HCT116 (cell line): ENCODE results near the gene REG1A. TPM values are rescaled to one million over a fixed set of nuclear protein-coding genes. Genes with fewer than 3 reads are reported as not detected.

Experiments used
- ATAC-seq: fragments of 200-7000 bp; cut with Tn5 transposase; 2 replicates; pipeline ENCODE4 v1.9.1; 2020; ENCODE audit warnings: mild to moderate bottlenecking, moderate library complexity
- BruUV-seq: library from RNA; stranded (reverse); fragments of 400-500 nt; replicated peaks from 2 replicates; lab custom pipeline; 2021; lab: Mats Ljungman, UMichigan
- CTCF ChIA-PET: fragments of 300-600 bp; sonication (Branson Sonifier 250); formaldehyde crosslinking; loops from one replicate; lab custom pipeline; 2021; ENCODE audit warnings: antibody characterized with exemption; lab: Charles Lee
- POLR2A ChIA-PET: fragments of 300-600, 350-600 bp; sonication (Branson Sonifier 250); formaldehyde crosslinking; loops from one replicate; lab custom pipeline; 2021; ENCODE audit warnings: antibody characterized with exemption; lab: Charles Lee
- RAD21 ChIA-PET, 2 experiments: fragments of 300-600 bp; sonication (Branson Sonifier 250); formaldehyde crosslinking; loops; one replicate each; lab custom pipeline; 2023; ENCODE audit warnings: low total read pairs in 2 of 2; ENCODE audit not compliant: uncharacterized antibody in 2 of 2, unreplicated experiment in 2 of 2, low non-redundant PET in 1 of 2; lab: Charles Lee
- DNase-seq: peaks from one replicate; pipeline ENCODE4 v3.0.0-alpha.2; 2010; ENCODE audit warnings: low read depth, low spot score
- H2AFZ ChIP-seq: fragments of 200-600 bp; shearing (Covaris generic), sonication (generic); 2 replicates; pipeline ENCODE4 v1.6.1; 2017; ENCODE audit warnings: low read depth, mixed run types, mixed read lengths, antibody characterized with exemption, low read length; ENCODE audit not compliant: poor library complexity, severe bottlenecking
- H3K27ac ChIP-seq: 2 replicates; pipeline ENCODE4 v1.5.1; 2012; ENCODE audit warnings: low read depth, low read length
- H3K27me3 ChIP-seq: fragments of 200-600 bp; sonication (generic); 2 replicates; pipeline ENCODE4 v1.6.1; 2016; ENCODE audit warnings: mixed run types, low read length, mixed read lengths; ENCODE audit not compliant: insufficient read depth
- H3K36me3 ChIP-seq, 2 experiments: fragments of 200-500 bp in 1 of 2; fragments of 200-600 bp in 1 of 2; sonication (Bioruptor generic) in 1 of 2; sonication (generic) in 1 of 2; 2 replicates each; pipeline versions ENCODE4 v1.5.1 to v1.6.1; 2014 to 2016; ENCODE audit warnings: low read length in 2 of 2, inconsistent platforms in 1 of 2, mixed read lengths in 1 of 2, mixed run types in 1 of 2; ENCODE audit not compliant: insufficient read depth in 2 of 2, control insufficient read depth in 1 of 2
- H3K4me1 ChIP-seq, 2 experiments: fragments of 200-600 bp in 1 of 2; sonication (generic) in 1 of 2; 2 replicates each; pipeline versions ENCODE4 v1.5.1 to v1.6.1; 2012 to 2017; ENCODE audit warnings: low read length in 2 of 2, inconsistent platforms in 1 of 2, mild to moderate bottlenecking in 1 of 2, mixed read lengths in 1 of 2, mixed run types in 1 of 2, moderate library complexity in 1 of 2; ENCODE audit not compliant: insufficient read depth in 2 of 2, control insufficient read depth in 1 of 2
- H3K4me2 ChIP-seq: fragments of 200-600 bp; sonication (generic); 2 replicates; pipeline ENCODE4 v1.6.1; 2017; ENCODE audit warnings: mixed run types, low read length, mixed read lengths
- H3K4me3 ChIP-seq, 2 experiments: fragments of 200-600 bp in 1 of 2; sonication (generic) in 1 of 2; replicated peaks in 1 of 2; 2 replicates each; pipeline ENCODE4 v1.5.1; 2011 to 2016; ENCODE audit warnings: low read length in 2 of 2, control low read depth in 1 of 2, low read depth in 1 of 2, mild to moderate bottlenecking in 1 of 2, mixed read lengths in 1 of 2, mixed run types in 1 of 2
- H3K79me2 ChIP-seq: fragments of 200-600 bp; sonication (generic); 2 replicates; pipeline ENCODE4 v1.6.1; 2017; ENCODE audit warnings: mild to moderate bottlenecking, mixed run types, low read length, moderate library complexity, mixed read lengths; ENCODE audit not compliant: insufficient read depth
- H3K9ac ChIP-seq: fragments of 200-600 bp; sonication (generic); 2 replicates; pipeline ENCODE4 v1.6.1; 2016; ENCODE audit warnings: low read length, mixed read lengths
- H3K9me2 ChIP-seq: fragments of 200-600 bp; sonication (generic), shearing (Covaris generic); 2 replicates; pipeline ENCODE4 v1.6.1; 2017; ENCODE audit warnings: mixed run types, mild to moderate bottlenecking, moderate library complexity; ENCODE audit not compliant: insufficient read depth
- H3K9me3 ChIP-seq, 2 experiments: fragments of 200-500 bp in 1 of 2; fragments of 200-600 bp in 1 of 2; sonication (Bioruptor generic) in 1 of 2; sonication (generic) in 1 of 2; 2 replicates each; pipeline ENCODE4 v1.6.1; 2014 to 2017; ENCODE audit warnings: low read length in 2 of 2, mixed read lengths in 2 of 2, inconsistent platforms in 1 of 2, low read depth in 1 of 2, mild to moderate bottlenecking in 1 of 2, mixed run types in 1 of 2, moderate library complexity in 1 of 2; ENCODE audit not compliant: control insufficient read depth in 1 of 2, insufficient read depth in 1 of 2
- H4K20me1 ChIP-seq: fragments of 200-600 bp; sonication (generic), shearing (Covaris generic); 2 replicates; pipeline ENCODE4 v1.6.1; 2017; ENCODE audit warnings: mixed run types, mild to moderate bottlenecking, moderate library complexity; ENCODE audit not compliant: insufficient read depth
- CBX3 ChIP-seq: IDR thresholded peaks from 2 replicates; pipeline ENCODE4 v1.6.1; 2012; ENCODE audit warnings: low read depth
- ELF1 ChIP-seq: IDR thresholded peaks from 2 replicates; pipeline ENCODE4 v1.6.1; 2012; ENCODE audit warnings: low read depth, borderline replicate concordance
- EZH2 ChIP-seq: fragments of 200-600 bp; sonication (generic); IDR thresholded peaks from 2 replicates; pipeline ENCODE4 v1.6.1; 2017; ENCODE audit warnings: antibody characterized with exemption, mixed run types
- EZH2phosphoT487 ChIP-seq: fragments of 200-600 bp; IDR thresholded peaks from 2 replicates; pipeline ENCODE4 v1.6.1; 2018; ENCODE audit warnings: antibody characterized with exemption, borderline replicate concordance
- JUND ChIP-seq: IDR thresholded peaks from 2 replicates; pipeline ENCODE4 v1.6.1; 2012
- POLR2A ChIP-seq: IDR thresholded peaks from 2 replicates; pipeline ENCODE4 v1.7.0; 2011; ENCODE audit warnings: borderline replicate concordance; ENCODE audit not compliant: insufficient read depth, insufficient read length; ENCODE audit errors: extremely low read depth
- RAD21 ChIP-seq: IDR thresholded peaks from 2 replicates; pipeline ENCODE4 v1.6.1; 2012; ENCODE audit warnings: low read depth, mild to moderate bottlenecking
- REST ChIP-seq: IDR thresholded peaks from 2 replicates; pipeline ENCODE4 v1.6.1; 2012; ENCODE audit warnings: low read depth
- SP1 ChIP-seq: IDR thresholded peaks from 2 replicates; pipeline ENCODE4 v1.6.1; 2012; ENCODE audit warnings: low read depth
- SRF ChIP-seq: IDR thresholded peaks from 2 replicates; pipeline ENCODE4 v1.6.1; 2012; ENCODE audit warnings: low read depth
- TCF7L2 ChIP-seq: IDR thresholded peaks from 2 replicates; pipeline ENCODE4 v1.7.0; 2011; ENCODE audit warnings: borderline replicate concordance, inconsistent platforms; ENCODE audit not compliant: insufficient read depth, insufficient read length; ENCODE audit errors: extremely low read depth
- YY1 ChIP-seq: IDR thresholded peaks from 2 replicates; pipeline ENCODE4 v1.6.1; 2011; ENCODE audit warnings: low read length, low read depth, moderate library complexity, mild to moderate bottlenecking; ENCODE audit not compliant: insufficient replicate concordance; ENCODE audit errors: extremely low read depth
- ZNF274 ChIP-seq: fragments of 200-500 bp; sonication (Bioruptor generic); IDR thresholded peaks from 2 replicates; pipeline ENCODE4 v1.6.1; 2014; ENCODE audit warnings: mild to moderate bottlenecking, low read depth, low read length, inconsistent platforms
- intact Hi-C: fragments of 100-400 bp; cut with micrococcal nuclease; formaldehyde crosslinking; loops from 2 replicates; pipeline ENCODE4 v1.10.0; 2022
- total RNA-seq: library from RNA; stranded (reverse); gene quantifications from one replicate; pipeline ENCODE4 v1.2.1, GENCODE V29; 2021; ENCODE audit not compliant: unreplicated experiment
- TF ChIP-seq, protein P1 (sequence below): IDR thresholded peaks from 2 replicates; pipeline ENCODE4 v1.6.1; 2012
- TF ChIP-seq, protein P2 (sequence below), 3 experiments: fragments of 200-600 bp in 1 of 3; sonication (generic) in 1 of 3; IDR thresholded peaks in 2 of 3; conservative IDR thresholded peaks in 1 of 3; 2 replicates each; pipeline ENCODE4 v1.5.1; 2012 to 2017; ENCODE audit warnings: low read depth in 2 of 3, low read length in 2 of 3, antibody characterized with exemption in 1 of 3, borderline replicate concordance in 1 of 3, control low read depth in 1 of 3, mild to moderate bottlenecking in 1 of 3, mixed read lengths in 1 of 3, mixed run types in 1 of 3, moderate library complexity in 1 of 3; ENCODE audit not compliant: insufficient read depth in 1 of 3
- TF ChIP-seq, protein P3 (sequence below): IDR thresholded peaks from 2 replicates; pipeline ENCODE4 v1.6.1; 2011; ENCODE audit warnings: mild to moderate bottlenecking, low read length, moderate library complexity; ENCODE audit not compliant: insufficient replicate concordance; ENCODE audit errors: extremely low read depth

Gene REG1A
- total RNA-seq, 1 experiment from 2014 or later: 5.2 TPM

DNA sequence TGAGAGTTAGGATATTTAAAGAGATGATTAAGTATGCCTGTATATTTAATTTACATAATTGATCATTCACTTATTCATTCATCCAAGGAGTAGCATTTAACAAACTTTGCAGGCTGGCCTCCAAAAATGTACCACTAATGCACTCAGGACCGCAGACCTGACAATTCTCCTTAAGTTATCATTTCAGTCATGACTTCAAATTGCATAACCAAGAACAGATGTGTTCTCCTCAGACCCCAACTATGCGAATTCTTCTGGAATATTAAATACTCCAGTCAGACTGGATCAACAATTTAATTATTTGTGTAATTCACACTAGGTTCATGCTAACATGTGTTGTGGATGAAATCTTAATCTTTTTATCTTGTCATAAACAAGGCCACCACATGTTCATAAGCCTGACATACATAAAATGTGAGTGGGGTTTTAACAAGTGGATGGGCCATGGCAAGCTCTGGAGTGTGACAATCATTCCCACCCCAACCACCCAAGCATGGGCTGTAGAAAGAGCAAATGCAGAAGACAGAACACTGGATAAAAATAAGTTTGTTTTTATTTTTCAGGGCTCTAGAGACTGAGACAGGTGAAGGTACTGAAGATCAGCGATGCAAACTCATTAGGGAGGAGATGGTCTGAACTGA, 35.7 kb upstream of the REG1A start (continued):
- TF ChIP-seq, protein P1, sequence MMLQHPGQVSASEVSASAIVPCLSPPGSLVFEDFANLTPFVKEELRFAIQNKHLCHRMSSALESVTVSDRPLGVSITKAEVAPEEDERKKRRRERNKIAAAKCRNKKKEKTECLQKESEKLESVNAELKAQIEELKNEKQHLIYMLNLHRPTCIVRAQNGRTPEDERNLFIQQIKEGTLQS: no peak
- TF ChIP-seq ZNF274: no peak
- no peak for TF ChIP-seq CBX3
- TF ChIP-seq JUND: no peak
- no peak for TF ChIP-seq TCF7L2

DNA sequence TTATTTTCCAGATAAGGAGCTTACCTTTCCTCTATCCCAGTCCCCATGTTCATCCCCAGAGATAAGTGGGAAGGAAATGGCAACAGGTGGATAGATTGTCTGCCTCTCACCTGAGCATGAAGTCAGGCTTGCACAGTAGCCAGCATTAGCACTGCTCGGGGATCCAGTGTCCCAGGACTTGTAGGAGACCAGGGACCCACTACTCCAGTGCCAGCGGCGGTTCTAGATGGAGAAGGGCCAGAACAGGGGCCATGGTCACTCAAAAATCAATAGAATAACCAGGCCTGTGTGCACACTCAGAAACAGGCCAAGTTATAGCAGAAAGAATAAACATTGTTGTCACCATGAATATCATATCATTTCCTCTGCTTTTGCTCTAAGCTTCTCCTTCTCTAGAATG, 34.9 kb upstream of the REG1A start:
- ATAC-seq: no peak
- Histone ChIP-seq H3K36me3 (no peaks in the 10 kb centered on the region), H3K4me1 (no peaks in the 10 kb centered on the region), H3K4me3 (no peak overlapping the region), H3K27me3 (no peaks in the 10 kb centered on the region), H3K79me2 (no peaks in the 10 kb centered on the region), H4K20me1 (no peaks in the 10 kb centered on the region), H3K27ac (no peak overlapping the region), H3K9me3 (peaks cover 8 to 20% of the 10 kb centered on the region in 2 experiments; a peak in 2 of 4 replicates), H2AFZ (no peak overlapping the region), H3K9ac (no peak overlapping the region), H3K9me2 (no peaks in the 10 kb centered on the region), H3K4me2 (no peak overlapping the region)
- intact Hi-C loops: no loop called here
- RAD21 ChIA-PET: no interaction called here
- CTCF ChIA-PET: no interaction called here
- POLR2A ChIA-PET: no interaction called here
- DNase-seq: no peak
- no TSS peak for BruUV-seq
- TF ChIP-seq SP1 (no peak), SRF (no peak), EZH2 (no peak), POLR2A (no peak), ELF1 (no peak), TCF7L2 (no peak), REST (no peak), EZH2phosphoT487 (no peak), ZNF274 (no peak), RAD21 (no peak), YY1 (no peak)
- TF ChIP-seq, protein P2, sequence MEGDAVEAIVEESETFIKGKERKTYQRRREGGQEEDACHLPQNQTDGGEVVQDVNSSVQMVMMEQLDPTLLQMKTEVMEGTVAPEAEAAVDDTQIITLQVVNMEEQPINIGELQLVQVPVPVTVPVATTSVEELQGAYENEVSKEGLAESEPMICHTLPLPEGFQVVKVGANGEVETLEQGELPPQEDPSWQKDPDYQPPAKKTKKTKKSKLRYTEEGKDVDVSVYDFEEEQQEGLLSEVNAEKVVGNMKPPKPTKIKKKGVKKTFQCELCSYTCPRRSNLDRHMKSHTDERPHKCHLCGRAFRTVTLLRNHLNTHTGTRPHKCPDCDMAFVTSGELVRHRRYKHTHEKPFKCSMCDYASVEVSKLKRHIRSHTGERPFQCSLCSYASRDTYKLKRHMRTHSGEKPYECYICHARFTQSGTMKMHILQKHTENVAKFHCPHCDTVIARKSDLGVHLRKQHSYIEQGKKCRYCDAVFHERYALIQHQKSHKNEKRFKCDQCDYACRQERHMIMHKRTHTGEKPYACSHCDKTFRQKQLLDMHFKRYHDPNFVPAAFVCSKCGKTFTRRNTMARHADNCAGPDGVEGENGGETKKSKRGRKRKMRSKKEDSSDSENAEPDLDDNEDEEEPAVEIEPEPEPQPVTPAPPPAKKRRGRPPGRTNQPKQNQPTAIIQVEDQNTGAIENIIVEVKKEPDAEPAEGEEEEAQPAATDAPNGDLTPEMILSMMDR (IDR thresholded peaks at IDR 0.05 in 2 of 3, conservative IDR thresholded peaks at IDR 0.05 in 1 of 3; ENCODE audit: borderline replicate concordance in 1 of 3, insufficient read depth in 1 of 3, low read depth in 2 of 3, low read length in 2 of 3): no peak
- TF ChIP-seq, protein P3, sequence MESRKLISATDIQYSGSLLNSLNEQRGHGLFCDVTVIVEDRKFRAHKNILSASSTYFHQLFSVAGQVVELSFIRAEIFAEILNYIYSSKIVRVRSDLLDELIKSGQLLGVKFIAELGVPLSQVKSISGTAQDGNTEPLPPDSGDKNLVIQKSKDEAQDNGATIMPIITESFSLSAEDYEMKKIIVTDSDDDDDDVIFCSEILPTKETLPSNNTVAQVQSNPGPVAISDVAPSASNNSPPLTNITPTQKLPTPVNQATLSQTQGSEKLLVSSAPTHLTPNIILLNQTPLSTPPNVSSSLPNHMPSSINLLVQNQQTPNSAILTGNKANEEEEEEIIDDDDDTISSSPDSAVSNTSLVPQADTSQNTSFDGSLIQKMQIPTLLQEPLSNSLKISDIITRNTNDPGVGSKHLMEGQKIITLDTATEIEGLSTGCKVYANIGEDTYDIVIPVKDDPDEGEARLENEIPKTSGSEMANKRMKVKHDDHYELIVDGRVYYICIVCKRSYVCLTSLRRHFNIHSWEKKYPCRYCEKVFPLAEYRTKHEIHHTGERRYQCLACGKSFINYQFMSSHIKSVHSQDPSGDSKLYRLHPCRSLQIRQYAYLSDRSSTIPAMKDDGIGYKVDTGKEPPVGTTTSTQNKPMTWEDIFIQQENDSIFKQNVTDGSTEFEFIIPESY: no peak
- TF ChIP-seq, protein P1: no peak
